NCI-H2171 (cell line): Measurements from ENCODE around the gene EHBP1.
"Not testable (repeated sequence)": the region's sequence is repeated elsewhere in the genome, so short reads cannot be mapped to it uniquely, and the experiment has no call there.

Source experiments
- DNase-seq: peaks from one replicate; lab custom pipeline; 2025; lab: John Stamatoyannopoulos, UW

EHBP1 gene

DNA sequence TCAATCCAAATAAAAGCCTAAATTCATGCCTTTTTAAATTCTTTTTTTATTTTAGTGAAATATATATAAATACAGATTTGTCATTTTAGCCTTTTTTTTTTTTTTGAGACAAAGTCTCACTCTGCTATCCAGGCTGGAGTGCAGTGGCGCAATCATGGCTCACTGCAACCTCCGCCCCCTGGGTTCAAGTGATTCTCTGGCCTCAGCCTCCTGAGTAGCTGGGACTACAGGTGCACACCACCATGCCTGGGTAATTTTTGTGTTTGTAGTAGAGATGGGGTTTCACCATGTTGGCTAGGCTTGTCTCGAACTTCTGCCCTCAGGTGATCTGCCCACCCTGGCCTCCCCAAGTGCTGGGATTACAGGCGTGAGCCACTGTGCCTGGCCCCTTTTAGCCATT, 368.9 kb downstream of the EHBP1 start:
- DNase-seq = not testable (repeated sequence)

DNA sequence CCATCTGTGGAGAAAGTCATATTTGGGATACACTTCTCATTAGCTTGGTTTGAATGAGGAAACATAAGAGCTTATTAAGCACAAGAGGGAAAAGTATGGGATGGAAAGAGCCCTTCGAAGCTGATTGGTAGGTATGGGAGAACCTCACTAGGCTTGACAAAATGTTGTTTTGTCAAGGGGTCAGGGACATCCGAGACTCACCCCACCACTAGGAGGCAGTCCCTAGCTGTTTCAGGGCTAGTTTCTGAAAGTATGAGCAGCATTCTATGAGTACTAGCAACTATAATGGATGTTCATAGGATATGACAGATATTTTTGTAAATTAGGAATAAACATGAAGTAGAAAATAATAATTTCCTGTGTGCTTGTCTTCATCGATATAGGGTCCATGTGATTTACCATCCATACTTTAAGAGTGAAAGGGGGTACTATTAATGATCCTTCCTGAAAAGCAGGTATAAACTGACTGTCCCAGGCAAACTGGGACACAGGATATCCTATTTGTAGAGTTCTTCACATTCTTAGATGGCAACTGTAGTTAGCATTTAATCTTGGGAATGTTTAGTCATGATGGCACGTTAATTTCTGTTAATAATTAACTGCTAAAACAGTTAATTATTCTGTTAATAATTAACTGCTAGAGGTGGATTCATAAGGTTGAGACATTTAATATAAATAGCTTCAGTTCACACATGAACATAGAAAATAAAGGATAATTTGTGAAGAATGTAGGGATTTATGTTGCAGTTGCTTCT, 373.5 kb downstream of the EHBP1 start:
- no peak for DNase-seq

DNA sequence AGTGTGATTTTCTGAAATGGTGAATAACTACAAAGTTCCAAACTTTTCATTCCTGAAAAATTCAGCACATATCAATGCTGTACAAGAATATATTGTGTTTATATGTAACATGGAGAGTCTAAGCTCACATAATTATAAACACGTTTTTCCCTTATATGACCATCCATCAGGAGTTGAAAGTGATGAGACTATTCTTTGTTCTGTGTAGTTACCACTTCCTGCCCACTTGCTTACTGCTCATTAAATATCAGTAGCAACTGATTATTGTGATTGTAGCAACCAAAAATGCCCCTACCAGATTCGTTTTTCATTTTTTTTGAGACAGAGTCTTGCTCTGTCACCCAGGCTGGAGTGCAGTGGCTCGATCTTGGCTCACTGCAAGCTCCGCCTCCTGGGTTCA, 375.9 kb downstream of the EHBP1 start:
- DNase-seq = no peak

DNA sequence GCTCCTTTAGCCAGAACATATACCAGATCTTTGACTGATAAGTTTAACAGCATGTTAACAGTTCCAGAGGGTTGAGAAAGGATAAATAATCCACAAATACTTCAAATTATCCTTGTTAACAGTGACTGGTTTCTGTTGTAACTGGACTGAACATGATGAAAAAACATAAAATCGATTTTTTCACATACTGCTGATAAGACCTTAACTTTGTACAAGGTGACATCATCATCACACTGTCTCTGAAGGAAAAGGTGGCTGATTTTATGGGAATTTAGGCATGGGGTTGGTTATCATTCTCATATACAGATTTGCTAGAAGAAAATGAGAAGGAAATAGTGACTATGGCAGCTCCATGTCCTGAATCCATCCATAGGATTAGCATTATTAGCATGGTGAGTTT, 381.2 kb downstream of the EHBP1 start:
- no peak for DNase-seq

DNA sequence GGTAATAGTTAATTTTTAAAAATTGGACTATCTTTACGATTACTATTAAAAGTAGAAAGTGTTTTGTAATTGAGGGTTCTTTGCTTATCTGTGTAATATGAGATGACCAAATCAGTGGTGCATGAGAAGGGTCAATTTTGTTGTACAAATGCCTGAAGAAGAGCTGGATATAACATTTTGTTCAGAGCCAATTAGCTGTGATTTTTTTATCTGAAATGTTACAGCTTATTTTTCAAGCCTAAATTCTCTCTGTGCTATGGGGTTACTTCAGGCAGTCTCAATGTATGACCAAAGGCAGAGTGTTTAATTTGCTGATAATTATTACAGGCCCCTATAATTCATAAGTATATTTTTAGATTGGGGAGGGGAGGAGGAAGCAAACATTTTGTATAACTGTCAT, 386.9 kb downstream of the EHBP1 start:
- no peak for DNase-seq

DNA sequence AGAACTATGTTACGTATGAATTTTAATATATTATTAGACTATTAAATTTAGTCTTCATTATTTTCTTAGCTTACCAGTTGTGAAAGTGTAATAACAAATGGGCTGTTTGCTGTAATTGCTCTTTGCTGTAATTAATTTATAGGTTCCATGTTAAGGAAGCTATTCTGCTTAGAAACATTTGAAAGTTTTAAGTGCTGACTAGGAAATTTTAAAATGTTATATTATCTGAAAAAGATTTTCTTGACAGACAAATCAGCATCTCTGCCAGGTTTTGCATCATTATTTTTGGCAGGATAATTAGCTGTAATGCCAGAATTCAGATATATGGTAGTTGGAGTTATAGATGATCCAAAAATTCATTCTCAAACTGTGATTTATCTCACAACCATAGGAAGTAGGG, 387.3 kb downstream of the EHBP1 start:
- DNase-seq = no peak

DNA sequence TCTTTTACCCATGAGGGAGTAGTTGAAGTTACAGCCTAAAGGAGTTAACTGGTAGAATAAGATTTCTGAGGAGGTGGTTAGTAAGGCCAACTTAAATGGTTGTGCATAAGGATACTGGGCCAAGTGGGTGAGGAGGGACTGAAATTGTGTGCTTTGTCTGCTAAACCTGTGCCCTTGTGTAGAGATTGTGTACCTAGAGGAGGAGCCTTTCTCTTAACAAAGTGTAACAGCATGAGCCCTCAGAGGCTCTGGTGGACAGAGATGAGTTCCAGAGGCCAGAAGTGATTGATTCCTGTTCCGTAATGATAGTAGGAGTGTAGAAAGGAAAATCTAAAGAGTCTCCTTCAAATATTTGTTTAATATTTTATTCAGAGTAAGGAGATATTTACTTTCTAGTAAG, 388.0 kb downstream of the EHBP1 start:
- DNase-seq = no peak
